Measurements from ENCODE around the gene PPARG.

DNA sequence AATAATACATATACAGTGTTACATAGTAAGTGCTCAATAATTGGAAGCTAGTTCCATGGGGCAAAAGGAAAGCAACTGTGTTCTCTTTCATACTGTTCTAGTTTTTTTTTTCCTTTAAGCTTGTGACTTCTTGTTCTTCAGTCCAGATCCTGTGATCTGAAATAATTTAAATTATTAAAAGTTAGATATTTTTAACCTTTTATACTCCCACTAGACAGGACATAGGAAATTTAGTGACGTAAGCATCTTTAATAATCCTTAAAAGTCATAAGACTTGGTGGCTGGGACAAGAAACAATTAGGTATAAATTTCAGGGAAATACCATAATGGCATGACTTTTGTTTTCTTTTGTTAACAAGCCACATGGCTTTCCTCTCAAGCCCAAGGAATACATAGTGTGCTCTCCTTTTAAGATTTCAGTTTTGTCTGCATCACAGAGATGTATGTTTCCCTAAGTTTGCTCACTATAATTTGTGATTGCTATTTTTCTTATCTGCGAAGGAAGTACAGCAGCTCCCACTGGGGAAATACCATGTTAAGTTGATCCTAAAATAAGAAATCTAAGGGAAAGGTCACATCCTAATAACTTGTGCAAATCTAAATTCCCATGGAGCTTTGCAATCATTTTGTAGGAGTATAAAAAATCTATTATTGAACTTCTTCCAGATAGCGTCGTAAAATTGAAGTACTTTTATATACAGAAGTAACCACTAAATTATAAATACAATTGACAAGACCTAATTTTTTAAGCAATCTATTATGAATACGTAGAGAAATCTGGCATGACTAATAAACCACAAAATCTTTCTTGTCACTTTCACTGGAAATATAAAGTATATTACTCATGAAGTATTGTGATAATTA is 30.1 kb downstream of the PPARG start:
- TF ChIP-seq CTCF (IDR thresholded peaks at IDR 0.05; ENCODE audit: insufficient read depth, low read length), result no peak
- no peak for TF ChIP-seq POLR2AphosphoS5 (IDR thresholded peaks at IDR 0.05; ENCODE audit: low read depth)
- TF ChIP-seq GABPA (IDR thresholded peaks at IDR 0.05; ENCODE audit: low read depth), result no peak
